ENCODE data around the gene PRM1. TPM values are rescaled to one million over a fixed set of nuclear protein-coding genes. Genes with fewer than 3 reads are reported as not detected.

PRM1 gene
- total and polyA plus RNA-seq, 2 of the 8 experiments (the other 6 are each of a cell fraction or from before 2014, with no cell fraction given) = 0.54 to 0.82 TPM

DNA sequence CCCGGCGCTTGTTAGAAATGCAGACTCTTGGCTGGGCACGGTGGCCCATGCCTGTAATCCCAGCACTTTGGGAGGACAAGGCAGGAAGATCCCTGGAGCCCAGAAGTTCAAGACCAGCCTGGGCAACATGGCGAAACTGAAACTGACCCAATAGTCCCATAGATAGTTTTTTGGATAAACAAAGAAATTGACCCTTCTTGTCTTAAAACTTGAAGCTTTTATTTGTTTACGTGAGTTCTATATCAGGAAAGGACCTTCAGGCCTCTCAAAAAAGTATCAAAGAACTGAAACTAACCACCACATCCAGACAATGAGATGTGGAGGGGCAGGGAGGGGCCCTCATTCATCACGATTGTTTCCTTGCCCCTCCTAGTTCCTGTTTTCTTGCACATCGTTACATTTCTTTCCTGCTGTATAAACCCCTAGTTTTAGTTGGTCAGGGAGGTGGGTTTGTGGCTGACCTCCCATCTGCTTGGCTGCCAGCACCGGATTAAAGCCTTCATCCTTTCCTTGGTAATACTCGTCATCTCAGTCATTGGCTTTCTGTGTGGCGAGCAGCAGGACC lies 29.9 kb upstream of the PRM1 start (continued):
- TF ChIP-seq, protein P1, sequence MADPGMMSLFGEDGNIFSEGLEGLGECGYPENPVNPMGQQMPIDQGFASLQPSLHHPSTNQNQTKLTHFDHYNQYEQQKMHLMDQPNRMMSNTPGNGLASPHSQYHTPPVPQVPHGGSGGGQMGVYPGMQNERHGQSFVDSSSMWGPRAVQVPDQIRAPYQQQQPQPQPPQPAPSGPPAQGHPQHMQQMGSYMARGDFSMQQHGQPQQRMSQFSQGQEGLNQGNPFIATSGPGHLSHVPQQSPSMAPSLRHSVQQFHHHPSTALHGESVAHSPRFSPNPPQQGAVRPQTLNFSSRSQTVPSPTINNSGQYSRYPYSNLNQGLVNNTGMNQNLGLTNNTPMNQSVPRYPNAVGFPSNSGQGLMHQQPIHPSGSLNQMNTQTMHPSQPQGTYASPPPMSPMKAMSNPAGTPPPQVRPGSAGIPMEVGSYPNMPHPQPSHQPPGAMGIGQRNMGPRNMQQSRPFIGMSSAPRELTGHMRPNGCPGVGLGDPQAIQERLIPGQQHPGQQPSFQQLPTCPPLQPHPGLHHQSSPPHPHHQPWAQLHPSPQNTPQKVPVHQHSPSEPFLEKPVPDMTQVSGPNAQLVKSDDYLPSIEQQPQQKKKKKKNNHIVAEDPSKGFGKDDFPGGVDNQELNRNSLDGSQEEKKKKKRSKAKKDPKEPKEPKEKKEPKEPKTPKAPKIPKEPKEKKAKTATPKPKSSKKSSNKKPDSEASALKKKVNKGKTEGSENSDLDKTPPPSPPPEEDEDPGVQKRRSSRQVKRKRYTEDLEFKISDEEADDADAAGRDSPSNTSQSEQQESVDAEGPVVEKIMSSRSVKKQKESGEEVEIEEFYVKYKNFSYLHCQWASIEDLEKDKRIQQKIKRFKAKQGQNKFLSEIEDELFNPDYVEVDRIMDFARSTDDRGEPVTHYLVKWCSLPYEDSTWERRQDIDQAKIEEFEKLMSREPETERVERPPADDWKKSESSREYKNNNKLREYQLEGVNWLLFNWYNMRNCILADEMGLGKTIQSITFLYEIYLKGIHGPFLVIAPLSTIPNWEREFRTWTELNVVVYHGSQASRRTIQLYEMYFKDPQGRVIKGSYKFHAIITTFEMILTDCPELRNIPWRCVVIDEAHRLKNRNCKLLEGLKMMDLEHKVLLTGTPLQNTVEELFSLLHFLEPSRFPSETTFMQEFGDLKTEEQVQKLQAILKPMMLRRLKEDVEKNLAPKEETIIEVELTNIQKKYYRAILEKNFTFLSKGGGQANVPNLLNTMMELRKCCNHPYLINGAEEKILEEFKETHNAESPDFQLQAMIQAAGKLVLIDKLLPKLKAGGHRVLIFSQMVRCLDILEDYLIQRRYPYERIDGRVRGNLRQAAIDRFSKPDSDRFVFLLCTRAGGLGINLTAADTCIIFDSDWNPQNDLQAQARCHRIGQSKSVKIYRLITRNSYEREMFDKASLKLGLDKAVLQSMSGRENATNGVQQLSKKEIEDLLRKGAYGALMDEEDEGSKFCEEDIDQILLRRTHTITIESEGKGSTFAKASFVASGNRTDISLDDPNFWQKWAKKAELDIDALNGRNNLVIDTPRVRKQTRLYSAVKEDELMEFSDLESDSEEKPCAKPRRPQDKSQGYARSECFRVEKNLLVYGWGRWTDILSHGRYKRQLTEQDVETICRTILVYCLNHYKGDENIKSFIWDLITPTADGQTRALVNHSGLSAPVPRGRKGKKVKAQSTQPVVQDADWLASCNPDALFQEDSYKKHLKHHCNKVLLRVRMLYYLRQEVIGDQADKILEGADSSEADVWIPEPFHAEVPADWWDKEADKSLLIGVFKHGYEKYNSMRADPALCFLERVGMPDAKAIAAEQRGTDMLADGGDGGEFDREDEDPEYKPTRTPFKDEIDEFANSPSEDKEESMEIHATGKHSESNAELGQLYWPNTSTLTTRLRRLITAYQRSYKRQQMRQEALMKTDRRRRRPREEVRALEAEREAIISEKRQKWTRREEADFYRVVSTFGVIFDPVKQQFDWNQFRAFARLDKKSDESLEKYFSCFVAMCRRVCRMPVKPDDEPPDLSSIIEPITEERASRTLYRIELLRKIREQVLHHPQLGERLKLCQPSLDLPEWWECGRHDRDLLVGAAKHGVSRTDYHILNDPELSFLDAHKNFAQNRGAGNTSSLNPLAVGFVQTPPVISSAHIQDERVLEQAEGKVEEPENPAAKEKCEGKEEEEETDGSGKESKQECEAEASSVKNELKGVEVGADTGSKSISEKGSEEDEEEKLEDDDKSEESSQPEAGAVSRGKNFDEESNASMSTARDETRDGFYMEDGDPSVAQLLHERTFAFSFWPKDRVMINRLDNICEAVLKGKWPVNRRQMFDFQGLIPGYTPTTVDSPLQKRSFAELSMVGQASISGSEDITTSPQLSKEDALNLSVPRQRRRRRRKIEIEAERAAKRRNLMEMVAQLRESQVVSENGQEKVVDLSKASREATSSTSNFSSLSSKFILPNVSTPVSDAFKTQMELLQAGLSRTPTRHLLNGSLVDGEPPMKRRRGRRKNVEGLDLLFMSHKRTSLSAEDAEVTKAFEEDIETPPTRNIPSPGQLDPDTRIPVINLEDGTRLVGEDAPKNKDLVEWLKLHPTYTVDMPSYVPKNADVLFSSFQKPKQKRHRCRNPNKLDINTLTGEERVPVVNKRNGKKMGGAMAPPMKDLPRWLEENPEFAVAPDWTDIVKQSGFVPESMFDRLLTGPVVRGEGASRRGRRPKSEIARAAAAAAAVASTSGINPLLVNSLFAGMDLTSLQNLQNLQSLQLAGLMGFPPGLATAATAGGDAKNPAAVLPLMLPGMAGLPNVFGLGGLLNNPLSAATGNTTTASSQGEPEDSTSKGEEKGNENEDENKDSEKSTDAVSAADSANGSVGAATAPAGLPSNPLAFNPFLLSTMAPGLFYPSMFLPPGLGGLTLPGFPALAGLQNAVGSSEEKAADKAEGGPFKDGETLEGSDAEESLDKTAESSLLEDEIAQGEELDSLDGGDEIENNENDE (IDR thresholded peaks at IDR 0.05; ENCODE audit: insufficient replicate concordance, low read length) = no peak
- TF ChIP-seq BACH1 (IDR thresholded peaks at IDR 0.05; ENCODE audit: low read length) (no peak), SP4 (IDR thresholded peaks at IDR 0.05; ENCODE audit: low read length) (no peak), NANOG (IDR thresholded peaks at IDR 0.05; ENCODE audit: insufficient read depth, low read depth, low read length, poor library complexity, severe bottlenecking) (no peak), YY1 (IDR thresholded peaks at IDR 0.05; ENCODE audit: low read depth, low read length) (no peak), RAD21 (IDR thresholded peaks at IDR 0.05 in 1 of 2, conservative IDR thresholded peaks at IDR 0.05 in 1 of 2; ENCODE audit: low read depth in 2 of 2, low read length in 2 of 2) (no peak), GABPA (IDR thresholded peaks at IDR 0.05; ENCODE audit: borderline replicate concordance, insufficient read depth, low read length) (no peak), BRCA1 (IDR thresholded peaks at IDR 0.05; ENCODE audit: low read depth, low read length) (no peak), PHF8 (conservative IDR thresholded peaks at IDR 0.05; ENCODE audit: low read depth, low read length) (no peak)
- TF ChIP-seq, protein P2, sequence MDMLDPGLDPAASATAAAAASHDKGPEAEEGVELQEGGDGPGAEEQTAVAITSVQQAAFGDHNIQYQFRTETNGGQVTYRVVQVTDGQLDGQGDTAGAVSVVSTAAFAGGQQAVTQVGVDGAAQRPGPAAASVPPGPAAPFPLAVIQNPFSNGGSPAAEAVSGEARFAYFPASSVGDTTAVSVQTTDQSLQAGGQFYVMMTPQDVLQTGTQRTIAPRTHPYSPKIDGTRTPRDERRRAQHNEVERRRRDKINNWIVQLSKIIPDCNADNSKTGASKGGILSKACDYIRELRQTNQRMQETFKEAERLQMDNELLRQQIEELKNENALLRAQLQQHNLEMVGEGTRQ (IDR thresholded peaks at IDR 0.05; ENCODE audit: low read length) = no peak

Measured in H1 (cell line).